Fibroblast of skin of right biceps (primary cell): ENCODE measurements around the gene FAM107B.
A peak's percentile ranks its signal among the peaks of the same experiment; 100 is the strongest.
"Not testable (repeated sequence)": the region's sequence is repeated elsewhere in the genome, so short reads cannot be mapped to it uniquely, and the experiment has no call there.

ENCODE experiments used
- DNase-seq: peaks from one replicate; pipeline ENCODE4 v3.0.0-alpha.2; 2013

FAM107B gene

DNA sequence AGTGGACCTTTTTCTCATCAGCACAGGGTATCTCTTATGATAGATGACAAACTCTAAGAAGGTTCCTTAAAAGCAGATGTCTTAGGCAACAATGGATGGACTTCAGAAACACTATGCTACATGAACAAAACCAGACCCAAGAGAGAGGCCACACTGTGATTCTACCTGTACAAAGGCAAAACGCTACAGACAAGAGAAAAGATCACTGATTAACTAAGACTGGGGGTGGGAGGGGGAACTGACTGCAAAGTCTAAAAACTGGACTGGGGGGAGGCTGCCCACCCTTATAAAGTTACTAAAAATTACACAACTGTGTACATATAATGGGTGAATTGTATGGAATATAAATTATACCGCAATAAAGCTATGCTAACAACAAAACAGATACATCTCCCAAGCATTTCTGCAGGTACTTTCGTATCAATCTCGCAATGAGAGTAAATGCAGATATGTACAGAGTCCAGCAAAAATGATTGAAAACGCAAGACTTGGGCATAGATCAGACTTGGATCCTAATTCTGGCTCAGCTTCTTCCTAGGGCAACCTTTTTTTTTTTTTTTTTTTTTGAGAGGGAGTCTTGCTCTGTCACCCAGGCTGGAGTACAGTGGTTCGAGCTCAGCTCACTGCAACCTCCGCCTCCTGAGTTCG is 179.7 kb downstream of the FAM107B start:
- DNase-seq = no peak

DNA sequence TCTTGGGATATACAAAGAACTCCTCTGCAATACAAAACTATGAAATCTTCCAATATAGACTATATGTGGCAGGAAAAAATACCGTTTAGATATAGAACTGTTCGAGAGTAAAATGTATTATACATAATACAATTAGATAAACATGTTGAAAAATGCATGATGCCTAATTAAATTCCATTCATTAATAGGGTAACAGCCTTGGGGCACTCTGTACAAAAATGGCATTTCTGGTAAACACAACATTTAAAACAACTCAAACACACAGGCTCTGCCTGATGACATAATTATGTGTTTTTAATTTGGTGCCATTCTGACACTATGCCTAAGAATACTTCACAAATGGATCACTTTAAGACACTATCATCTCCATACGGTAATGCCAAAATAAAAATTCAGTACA is 180.9 kb downstream of the FAM107B start:
- no peak for DNase-seq

DNA sequence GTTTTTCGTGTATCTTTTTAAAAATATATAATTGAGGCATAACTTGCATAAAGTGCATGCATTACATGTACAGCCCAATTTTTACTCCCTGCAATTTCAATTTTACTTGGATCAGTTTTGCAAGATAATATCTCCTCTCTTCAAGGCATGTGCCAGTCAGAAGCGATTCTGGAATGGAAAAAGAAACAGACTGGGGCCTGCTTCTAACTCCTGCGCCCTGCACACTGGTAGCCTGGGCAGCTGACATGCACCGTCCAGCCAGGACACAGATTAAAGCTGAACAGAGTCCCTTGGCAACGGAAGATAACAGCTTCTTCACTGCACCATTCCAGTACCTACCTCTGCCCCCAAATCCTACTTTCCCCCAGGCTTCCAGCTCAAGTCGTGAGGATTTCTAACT is 182.1 kb downstream of the FAM107B start:
- no peak for DNase-seq

DNA sequence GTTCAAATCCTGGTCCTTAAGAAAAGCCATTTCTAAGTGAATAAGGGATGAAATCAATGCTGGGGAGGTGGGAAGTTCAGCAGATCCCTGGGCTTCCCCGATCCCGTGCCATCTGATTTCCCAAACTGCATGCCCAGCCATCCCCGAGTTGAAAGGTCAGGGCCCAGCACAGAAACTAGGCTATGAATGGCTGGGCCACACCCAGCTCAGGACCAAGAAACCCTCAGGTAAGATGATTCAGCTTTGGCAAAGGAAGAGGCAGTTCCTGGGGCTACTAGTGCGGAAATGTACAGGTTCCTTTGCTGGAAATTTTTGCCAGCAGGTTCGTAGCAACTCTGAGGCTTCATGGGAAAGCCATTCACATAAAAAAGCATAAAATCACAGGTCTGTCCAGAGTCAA is 182.7 kb downstream of the FAM107B start:
- no peak for DNase-seq

DNA sequence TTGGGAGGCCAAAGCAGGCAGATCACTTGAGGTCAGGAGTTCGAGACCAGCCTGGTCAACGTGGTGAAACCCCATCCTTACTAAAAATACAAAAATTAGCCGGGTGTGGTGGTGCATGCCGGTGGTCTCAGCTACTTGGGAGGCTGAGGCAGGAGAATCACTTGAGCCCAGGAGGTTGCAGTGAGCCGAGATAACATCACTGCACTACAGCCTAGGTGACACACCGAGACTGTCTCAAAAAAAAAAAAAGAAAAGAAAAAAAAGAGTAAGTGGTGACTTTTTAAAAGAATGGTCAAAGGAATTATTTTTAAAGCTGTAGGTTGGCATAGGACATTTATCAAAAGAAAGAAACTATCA is 185.8 kb downstream of the FAM107B start:
- DNase-seq = not testable (repeated sequence)

DNA sequence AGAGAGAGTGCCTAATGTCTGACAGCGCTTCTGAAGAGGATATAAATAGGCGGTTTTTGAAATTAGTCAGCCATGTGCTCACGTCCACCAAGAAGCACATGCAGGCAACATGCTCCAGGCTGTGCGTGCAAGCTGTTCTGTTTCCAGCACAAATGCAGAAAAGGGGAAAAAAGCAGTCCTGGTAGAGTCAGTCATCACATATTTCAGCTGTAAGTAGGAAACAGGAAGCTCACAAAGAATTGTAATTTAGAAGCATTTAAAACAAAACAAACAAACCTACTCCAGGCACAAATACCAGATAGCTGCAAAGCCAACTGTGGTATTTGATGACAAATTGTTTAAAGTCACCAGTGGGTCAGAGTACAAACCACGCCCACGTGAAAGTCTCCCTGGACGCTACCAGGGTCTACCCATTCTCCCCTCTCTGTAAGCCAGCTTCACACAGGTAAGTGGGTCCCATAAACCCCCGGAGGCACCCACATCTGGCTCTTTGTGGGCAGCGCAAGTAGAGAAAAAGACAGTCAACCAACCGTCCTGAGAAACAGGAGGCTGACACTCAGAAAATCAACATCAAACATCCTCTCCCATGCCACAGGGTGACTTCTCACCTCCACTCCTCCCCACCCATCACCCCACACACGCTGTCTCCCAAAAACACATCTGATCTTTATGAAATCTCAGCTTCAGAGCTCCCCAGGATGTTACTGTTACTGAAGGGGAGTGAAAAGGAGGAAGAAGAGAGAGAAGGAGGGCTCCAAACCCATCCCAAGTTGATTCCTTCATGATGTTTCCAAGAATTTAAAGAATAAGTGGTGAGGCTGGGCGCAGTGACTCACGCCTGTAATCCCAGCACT is 186.4 kb downstream of the FAM107B start:
- peak; percentile 98 for DNase-seq

DNA sequence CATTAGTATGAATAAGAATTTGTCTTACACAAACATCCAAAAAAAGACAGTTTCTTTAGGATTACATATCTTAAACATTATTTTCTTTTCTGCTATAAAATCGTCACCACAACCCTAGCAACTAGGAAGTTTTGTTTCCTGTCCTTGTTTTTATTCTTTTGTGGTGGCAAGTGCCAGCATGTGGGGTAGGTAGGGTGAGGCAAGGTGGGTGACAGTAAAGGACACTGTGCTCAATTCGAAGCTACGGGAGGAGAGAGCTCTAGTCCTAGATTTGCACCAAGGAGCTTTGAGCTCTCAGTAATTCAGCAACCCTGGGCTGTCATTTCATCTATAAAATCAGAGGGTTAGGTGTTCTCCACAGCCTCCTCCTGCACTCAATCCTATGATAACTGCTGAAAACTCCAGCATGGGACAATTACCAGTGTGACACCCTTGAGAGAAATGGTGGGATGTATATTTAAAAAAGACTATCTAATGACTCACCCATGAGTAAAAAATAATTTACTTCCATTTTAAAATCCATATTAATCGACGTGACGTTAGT is 187.1 kb downstream of the FAM107B start:
- DNase-seq = no peak

DNA sequence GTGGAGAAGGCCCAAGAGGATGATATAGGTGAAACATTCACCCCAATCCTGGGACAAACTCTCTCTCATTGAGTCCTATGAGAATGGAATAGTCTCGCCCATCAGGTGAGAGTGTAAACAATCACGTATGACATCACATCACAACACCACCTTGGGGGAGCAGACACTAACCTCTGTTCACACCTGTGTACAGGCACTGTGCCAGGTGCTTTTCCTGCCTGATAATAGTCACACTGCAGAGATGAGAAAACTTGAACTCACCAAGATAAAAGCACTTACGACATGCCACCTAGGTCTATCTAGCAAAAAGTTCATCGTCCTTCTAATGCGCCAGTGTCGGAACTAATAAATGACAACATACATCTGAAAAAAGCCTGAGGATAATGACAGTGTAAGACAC is 187.8 kb downstream of the FAM107B start:
- no peak for DNase-seq

DNA sequence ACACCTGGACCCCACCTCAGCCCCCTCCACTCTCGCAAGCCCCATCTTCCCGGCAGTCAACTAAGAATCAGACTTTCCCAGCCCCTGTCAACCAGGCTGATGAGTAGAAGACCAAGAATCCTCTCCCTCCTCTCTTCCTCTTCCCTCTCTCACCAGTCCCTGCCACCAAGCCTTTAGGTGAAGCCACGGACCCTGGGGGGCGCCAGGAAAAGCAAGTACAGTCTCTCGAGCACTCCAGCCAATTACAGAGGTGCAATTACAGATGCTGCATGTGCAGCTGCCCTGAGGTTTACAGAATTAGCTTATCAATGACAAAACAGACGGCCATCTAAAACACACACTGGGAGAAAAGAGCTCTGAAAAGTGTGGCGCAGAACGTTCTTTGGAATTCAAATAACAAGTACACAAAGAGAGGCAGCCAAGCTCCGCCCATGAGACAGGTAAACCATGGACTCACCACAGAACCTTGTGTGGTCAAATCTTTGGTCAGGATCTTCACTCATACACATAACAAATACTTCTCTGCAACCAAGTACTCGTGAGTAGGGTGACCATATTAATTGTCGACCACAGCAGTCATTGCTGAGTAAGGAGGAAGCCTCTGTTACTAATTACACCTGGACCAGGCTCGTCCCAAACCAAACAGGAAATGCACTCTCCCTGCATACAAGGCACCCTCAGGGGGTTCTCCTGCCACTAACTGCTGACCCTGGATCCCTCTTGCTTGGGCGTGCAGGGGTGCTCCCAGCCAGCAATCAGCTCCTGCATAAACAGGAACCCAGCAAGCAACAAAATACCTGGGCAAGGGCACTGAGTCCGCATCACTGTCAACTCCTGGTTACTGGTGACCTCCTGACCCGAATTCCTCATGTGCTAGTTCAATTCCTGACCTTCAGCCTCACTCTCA is 189.2 kb downstream of the FAM107B start:
- no peak for DNase-seq

DNA sequence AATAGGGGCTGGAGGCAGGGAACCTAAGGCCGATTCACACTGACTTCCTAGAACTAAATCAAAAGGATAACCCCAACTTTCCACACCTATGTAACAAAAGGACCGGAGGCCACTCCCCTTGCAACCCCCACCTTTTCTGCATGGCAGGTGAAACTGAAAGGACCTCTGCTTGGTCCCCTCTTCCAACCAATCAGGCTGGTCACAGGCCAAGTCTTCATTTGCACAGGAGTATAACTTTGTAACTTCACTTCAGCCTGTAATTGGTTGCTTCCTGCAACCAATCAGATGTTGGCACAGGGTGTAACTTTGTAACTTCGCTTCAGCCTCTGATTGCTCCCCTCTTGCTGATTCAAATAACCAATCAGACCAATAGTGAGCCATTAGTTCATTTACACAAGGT is 190.0 kb downstream of the FAM107B start:
- DNase-seq = no peak

DNA sequence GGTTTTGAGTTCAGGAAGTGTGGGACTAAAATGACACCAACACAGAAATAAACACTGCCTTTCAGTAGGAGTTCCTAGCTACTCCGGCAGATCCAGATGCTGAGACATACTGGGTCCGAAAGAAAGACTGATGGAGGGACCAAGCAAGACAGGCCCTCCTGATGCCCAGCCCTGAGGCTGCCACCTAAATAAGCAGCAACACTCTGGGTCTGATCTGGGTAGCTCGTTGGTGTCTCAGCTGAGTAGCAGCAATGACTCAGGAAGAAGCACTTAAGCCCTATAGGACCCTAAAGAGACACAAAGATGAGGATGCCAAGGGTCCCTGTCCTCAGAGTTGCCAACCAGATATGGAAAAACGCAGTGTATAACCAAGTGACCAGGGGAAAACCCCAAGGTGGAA is 190.7 kb downstream of the FAM107B start:
- DNase-seq = no peak

DNA sequence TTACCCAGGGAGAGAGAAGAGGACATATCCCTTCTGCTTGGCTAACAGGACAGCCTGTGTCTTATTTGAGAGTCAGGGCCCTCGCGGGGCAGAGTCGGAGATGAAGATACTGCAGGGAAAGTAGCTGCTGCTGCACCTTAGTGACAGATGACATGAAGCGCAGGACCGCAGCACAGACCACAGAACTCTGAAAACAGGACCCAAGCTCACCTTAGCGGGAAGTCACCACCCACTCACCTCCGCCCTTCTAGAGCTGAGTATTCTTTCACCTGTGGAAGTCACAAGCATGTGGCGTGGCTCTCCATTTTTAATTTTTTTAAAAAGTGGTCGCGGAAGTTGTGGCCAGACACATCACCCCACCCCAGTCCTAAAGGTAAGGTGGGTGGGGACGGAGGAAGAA is 191.4 kb downstream of the FAM107B start:
- DNase-seq = no peak

DNA sequence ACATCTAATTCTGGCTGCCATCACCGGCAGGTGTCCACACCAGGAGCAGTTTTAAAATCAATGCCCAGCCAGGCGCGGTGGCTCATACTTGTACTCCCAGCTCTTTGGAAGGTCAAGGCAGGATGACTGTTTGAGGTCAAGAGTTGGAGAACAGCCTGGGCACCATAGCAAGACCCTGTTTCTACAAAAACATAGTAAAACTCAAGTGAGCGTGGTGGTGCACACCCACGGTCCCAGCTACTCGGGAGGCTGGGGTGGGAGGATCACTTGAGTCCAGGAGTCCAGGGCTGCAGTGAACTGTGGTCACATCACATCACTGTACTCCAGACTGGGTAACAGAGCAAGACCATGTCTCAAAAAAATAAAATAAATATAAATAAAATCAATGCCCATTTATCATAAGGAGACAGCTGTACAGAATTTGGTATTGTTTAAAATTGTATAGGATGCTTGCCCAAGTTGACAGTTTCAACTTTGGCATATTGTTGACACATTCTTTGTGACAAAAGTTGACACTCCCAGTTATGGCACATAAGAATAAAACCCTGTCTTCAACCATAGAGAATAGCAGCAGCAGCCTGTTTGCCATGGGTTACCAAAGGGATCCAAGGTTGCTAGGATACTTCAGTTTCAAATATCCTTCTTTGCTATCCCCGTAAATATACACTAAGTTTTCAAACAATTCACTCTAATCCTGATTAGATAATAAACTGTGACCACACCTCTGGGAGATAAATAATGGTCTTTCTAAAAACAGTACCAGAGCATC is 193.0 kb downstream of the FAM107B start:
- no peak for DNase-seq

DNA sequence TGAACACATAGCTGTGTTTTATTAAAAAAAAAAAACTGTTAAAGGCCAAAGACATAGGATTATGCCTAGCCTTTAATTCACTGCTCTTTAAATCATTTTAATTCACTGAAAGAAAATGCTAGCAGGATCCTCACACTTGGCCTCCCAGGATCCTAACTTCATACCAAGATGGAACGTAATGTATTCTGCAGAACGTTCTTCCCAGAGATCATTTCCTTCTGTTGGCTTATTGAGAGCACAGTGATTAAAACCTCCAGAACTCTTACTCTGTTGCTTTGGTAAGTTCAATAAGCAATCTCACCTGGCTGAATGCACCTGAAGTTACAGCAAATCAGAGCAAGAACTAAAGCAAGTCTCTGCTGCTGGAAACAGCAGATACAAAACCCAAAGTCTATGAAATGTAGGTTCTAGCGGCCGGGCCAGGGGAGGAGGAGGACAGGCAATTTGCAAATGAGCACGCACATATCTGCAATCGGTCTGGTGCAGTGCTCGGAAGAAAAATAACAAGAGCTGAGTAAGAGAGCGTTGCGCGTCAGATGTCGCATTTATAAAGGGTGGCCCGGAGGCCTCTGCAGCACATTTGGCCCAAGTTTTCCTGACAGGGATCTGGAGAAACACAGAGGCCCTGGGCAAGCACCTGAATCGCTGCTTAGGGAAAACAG is 193.9 kb downstream of the FAM107B start:
- no peak for DNase-seq

DNA sequence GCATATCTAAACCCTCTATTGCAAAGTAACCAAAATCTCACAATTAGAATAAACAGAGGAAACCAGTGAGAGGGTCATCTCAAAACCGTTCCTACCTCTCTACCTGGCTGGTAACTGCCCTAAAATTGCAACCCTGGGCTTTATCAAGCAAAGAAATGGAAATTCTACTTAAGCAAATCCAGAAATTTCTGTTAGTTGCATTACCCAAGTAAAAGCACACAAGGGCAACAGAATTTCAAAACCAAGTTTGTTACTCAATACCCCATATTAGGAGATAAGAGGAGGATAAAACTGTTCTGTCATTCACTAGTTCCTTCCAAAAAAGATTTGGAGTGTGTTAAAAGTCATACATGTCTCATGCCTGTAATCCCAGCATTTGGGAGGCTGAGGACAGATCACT is 195.3 kb downstream of the FAM107B start:
- DNase-seq = no peak

DNA sequence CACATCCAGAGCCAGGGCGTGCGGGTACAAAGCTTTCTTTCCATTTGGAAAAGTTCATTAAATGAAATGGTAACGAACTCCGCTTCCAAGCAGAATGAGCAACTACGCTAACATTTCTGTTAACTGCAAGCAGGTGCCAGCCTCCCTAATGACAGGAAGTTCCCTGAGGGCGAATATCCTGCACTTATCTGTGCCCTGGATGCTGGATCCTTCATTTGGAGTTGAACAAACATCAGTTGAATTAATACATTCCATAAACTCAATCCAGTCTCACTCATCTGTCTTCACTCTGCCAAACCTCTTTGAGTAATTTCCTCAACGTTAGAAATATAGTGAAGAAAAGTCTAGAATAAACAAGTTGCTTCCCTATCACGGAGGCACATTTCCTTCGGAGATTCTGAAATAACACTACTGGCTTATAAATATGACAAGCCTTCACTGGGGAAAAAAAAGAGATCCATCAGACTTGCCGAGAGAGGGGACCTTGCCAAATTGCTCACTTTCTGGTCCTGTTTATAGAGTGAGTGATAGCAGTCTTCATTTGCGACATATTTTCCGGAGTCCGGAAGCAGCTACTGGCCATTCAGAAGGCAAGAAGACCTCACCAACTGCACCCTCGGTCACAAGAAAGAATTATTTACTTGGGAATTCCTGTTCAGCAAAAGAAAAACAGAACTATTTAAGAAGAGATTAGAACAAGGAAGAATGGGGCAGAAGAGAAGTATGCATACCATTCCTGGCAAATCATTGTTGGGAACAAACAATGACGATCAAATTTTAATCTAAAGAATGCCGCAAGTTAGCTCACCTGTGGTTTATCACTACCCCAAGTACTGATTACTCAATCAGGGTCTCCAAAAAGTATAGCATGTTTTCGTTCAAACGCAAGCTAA is 196.4 kb downstream of the FAM107B start:
- peak; percentile 46 for DNase-seq

DNA sequence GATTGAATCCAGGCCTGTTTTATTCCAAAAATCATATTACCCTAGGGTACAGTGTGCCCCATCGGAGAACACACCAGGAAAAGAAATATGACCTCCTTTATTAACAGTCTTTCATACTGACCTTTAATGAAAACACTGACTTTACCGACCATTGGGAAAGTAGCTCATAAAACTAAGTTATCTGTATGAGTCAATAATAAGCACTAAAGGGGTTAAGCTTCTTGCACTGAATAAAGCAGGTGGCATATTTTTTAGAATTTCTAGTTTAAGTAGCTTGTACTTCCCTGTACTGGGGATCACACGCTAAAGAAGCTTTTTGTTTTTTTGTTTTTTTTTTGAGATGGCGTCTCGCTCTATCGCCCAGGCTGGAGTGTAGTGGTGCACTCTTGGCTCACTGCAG is 199.8 kb downstream of the FAM107B start:
- DNase-seq = no peak

DNA sequence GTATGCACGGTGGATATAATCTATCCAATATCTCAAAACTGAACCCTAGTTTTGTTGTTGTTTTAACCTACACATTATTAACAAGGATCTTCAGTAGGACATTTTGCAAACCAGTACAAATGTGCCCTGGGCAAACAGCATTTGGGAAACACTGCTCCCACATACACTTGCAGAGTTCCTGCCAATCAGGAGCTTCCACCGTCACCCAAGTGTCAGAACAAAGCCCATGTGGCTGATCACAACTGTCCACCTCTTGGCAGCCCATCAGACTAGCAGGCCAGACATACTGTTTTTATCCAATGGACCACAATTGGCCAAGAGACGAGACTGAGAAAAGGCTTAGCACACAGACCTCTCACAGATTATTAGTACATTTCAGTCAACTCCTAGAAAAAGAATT is 200.4 kb downstream of the FAM107B start:
- no peak for DNase-seq

DNA sequence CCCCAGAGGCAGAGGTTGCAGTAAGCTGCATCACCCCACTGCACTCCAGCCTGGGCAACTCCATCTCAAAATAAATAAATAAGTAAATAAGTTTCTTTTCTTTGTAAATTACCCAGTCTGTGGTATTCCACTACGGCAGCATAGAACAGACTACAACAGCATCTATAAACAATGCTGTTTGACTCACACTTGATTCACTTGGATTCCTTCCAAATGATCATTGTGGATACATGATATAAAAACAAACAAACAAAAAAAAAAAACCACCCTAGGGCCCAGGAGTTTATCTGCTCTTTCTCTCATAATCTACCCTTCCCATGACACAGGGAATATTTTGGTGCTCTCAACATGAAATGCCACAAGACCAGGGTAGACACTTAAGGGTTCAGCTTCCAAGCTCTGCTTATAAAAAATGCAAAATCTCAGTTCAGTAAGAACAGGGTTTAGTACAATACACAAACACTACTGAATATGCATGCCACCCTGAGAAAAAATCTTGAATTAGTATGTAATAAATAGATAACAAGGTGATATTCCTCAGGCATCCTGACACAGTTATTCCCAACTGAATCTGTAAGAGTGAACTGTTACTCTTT is 200.9 kb downstream of the FAM107B start:
- DNase-seq = peak; percentile 33

DNA sequence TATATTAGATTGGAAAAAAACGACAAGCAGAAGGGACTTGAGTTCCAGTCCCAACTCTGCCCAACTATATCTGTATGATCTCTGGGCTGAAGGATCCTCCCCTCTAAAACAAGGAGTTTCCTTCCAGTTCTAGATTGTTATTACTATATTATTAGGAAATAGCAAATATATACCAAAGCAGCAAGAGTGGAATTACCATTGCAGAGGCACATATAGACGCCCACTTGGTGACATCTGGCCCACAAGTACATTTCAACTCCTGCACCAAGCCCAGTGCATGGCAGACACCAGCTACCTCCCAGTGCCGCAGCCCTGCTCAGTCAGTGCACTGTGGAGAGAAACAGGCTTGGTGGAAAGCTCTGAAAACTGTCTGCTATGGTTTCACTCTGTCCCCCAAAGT is 201.9 kb downstream of the FAM107B start:
- no peak for DNase-seq
